Measurements from ENCODE around the gene RSPH3. TPM values are rescaled to one million over a fixed set of nuclear protein-coding genes. Genes with fewer than 3 reads are reported as not detected.

RSPH3 gene
- total and polyA plus RNA-seq, 10 of the 15 experiments (the other 5 are each of a cell fraction or from before 2014, with no cell fraction given), result 0.40 to 3.5 (median 1.4) TPM

GRCh38 chr6:159013229-159013628 lies 13.2 kb upstream of the RSPH3 start:
- no peaks in the 10 kb centered on the region for H3K36me3 ChIP-seq (ENCODE audit: control insufficient read depth in 2 of 2, insufficient read depth in 2 of 2, low read length in 1 of 2)
- TF ChIP-seq IKZF1 (conservative IDR thresholded peaks at IDR 0.05), result 0 out of 2 replicates have a peak, but pooled peaks have one; percentile 14
- TF ChIP-seq RUNX3 (IDR thresholded peaks at IDR 0.05; ENCODE audit: low read length), result peak; percentile 24; the same call in 1 of the 2 replicates
- 0 out of 2 replicates have a peak, but pooled peaks have one; percentile 8 for TF ChIP-seq BCL11A (IDR thresholded peaks at IDR 0.05; ENCODE audit: low read depth, low read length)
- TF ChIP-seq SPI1 (IDR thresholded peaks at IDR 0.05; ENCODE audit: borderline replicate concordance, insufficient read depth, low read depth, low read length), result peak; percentile 63; the same call in 1 of the 2 replicates
- TF ChIP-seq HCFC1 (IDR thresholded peaks at IDR 0.05; ENCODE audit: low read length), result no peak
- no peak for TF ChIP-seq EGR1 (IDR thresholded peaks at IDR 0.05; ENCODE audit: borderline replicate concordance in 1 of 2, low read depth in 2 of 2, low read length in 2 of 2)
- in situ Hi-C loops (cut with MboI) (loop anchor here (25.0 kb wide), 1 partner anchor 449 kb away; no protein-coding TSS in a partner anchor), intact Hi-C loops (cut with micrococcal nuclease; ENCODE audit: unreplicated experiment) (no loop called here)
- no peak overlapping the region for H2AFZ ChIP-seq (ENCODE audit: control insufficient read depth, low read depth, low read length)
- BruUV-seq (replicated peaks), result no TSS peak
- ATAC-seq, result peak; percentile 26; the same call in 1 of the 3 replicates
- H4K20me1 ChIP-seq (ENCODE audit: control insufficient read depth, insufficient read depth), result no peaks in the 10 kb centered on the region
- H3K4me2 ChIP-seq (ENCODE audit: control insufficient read depth, insufficient read depth), result no peak overlapping the region
- H3K9ac ChIP-seq (ENCODE audit: control insufficient read depth, insufficient read depth, low read length), result no peak overlapping the region
- H3K4me1 ChIP-seq (ENCODE audit: control insufficient read depth, insufficient read depth, low read length), result peaks cover 8% of the 10 kb centered on the region
- no peak for DNase-seq (ENCODE audit: low read depth, low spot score)
- no peak overlapping the region for H3K27ac ChIP-seq (ENCODE audit: control insufficient read depth, insufficient read depth)
- no peaks in the 10 kb centered on the region for H3K79me2 ChIP-seq (ENCODE audit: control insufficient read depth, insufficient read depth, low read length)
- RAD21 ChIA-PET (ENCODE audit: unreplicated experiment), result interaction anchor here (0.6 to 10.0 kb wide), 7 partner anchors 13 to 136 kb away, joined by 3 to 259 read pairs (median 4); no protein-coding TSS in a partner anchor
- H3K27me3 ChIP-seq (replicated peaks in 1 of 2; ENCODE audit: control insufficient read depth in 2 of 2, insufficient read depth in 2 of 2, low read length in 1 of 2), result no peaks in the 10 kb centered on the region
- no peaks in the 10 kb centered on the region; the same call in 1 of the 3 replicates for H3K9me3 ChIP-seq (replicated peaks; ENCODE audit: control insufficient read depth, insufficient read depth, low read length)
- POLR2A ChIA-PET, result interaction anchor here (0.6 kb wide), 5 partner anchors 26 to 115 kb away, joined by 3 to 9 read pairs (median 5); no protein-coding TSS in a partner anchor
- FAIRE-seq, result no peak
- WGBS (ENCODE audit: insufficient coverage, insufficient replicate concordance, low lambda C conversion rate, missing lambda C conversion rate), result 61% methylated on average over 5 of the region's 5 CpGs
- SMC1A ChIA-PET (ENCODE audit: uncharacterized antibody, unreplicated experiment), result interaction anchor here (0.8 to 15.8 kb wide), 3 partner anchors 26 to 122 kb away, joined by 4 to 517 read pairs (median 194); partner anchors contain the start of gene TAGAP
- CTCF ChIA-PET, result interaction anchor here (1.0 to 14.0 kb wide), 4 partner anchors 26 to 119 kb away, joined by 4 to 631 read pairs (median 244); no protein-coding TSS in a partner anchor
- H3K4me3 ChIP-seq, result no peak overlapping the region

- ChIA-PET CTCF (interaction anchor here (5.8 to 14.0 kb wide), 3 partner anchors 30 to 120 kb away, joined by 127 to 631 read pairs (median 482); partner anchors contain the start of gene TAGAP), RAD21 (ENCODE audit: unreplicated experiment) (interaction anchor here (6.6 to 10.0 kb wide), 2 partner anchors 29 to 94 kb away, joined by 147 to 259 read pairs; partner anchors contain the start of gene TAGAP), POLR2A (interaction anchor here (1.2 kb wide), 1 partner anchor 32 kb away, joined by 5 read pairs; the partner anchor contains the start of gene TAGAP), SMC1A (ENCODE audit: uncharacterized antibody, unreplicated experiment) (interaction anchor here (1.0 to 15.8 kb wide), 4 partner anchors 27 to 123 kb away, joined by 3 to 517 read pairs (median 249); partner anchors contain the start of gene TAGAP)
- H3K36me3 ChIP-seq (ENCODE audit: control insufficient read depth in 2 of 2, insufficient read depth in 2 of 2, low read length in 1 of 2), result no peaks in the 10 kb centered on the region
- H3K4me2 ChIP-seq (ENCODE audit: control insufficient read depth, insufficient read depth), result no peak overlapping the region
- BruUV-seq (replicated peaks), result no TSS peak
- H3K9me3 ChIP-seq (replicated peaks; ENCODE audit: control insufficient read depth, insufficient read depth, low read length), result no peaks in the 10 kb centered on the region; the same call in 1 of the 3 replicates
- H3K79me2 ChIP-seq (ENCODE audit: control insufficient read depth, insufficient read depth, low read length), result no peaks in the 10 kb centered on the region
- H3K4me3 ChIP-seq, result no peak overlapping the region
- no peaks in the 10 kb centered on the region for H3K4me1 ChIP-seq (ENCODE audit: control insufficient read depth, insufficient read depth, low read length)
- WGBS (ENCODE audit: insufficient coverage, insufficient replicate concordance, low lambda C conversion rate, missing lambda C conversion rate), result 95% methylated on average over 4 of the region's 4 CpGs
- H4K20me1 ChIP-seq (ENCODE audit: control insufficient read depth, insufficient read depth), result no peaks in the 10 kb centered on the region
- DNase-seq (ENCODE audit: low read depth, low spot score) (no peak), ATAC-seq (no peak), FAIRE-seq (no peak)
- H3K9ac ChIP-seq (ENCODE audit: control insufficient read depth, insufficient read depth, low read length), result no peak overlapping the region
- intact Hi-C loops (cut with micrococcal nuclease; ENCODE audit: unreplicated experiment), result no loop called here
- no peak overlapping the region for H2AFZ ChIP-seq (ENCODE audit: control insufficient read depth, low read depth, low read length)
- in situ Hi-C loops (cut with MboI), result loop anchor here (25.0 kb wide), 1 partner anchor 450 kb away; no protein-coding TSS in a partner anchor
- H3K27ac ChIP-seq (ENCODE audit: control insufficient read depth, insufficient read depth), result no peak overlapping the region
- no peaks in the 10 kb centered on the region for H3K27me3 ChIP-seq (replicated peaks in 1 of 2; ENCODE audit: control insufficient read depth in 2 of 2, insufficient read depth in 2 of 2, low read length in 1 of 2)
- TF ChIP-seq SUPT20H (IDR thresholded peaks at IDR 0.05; ENCODE audit: borderline replicate concordance, control insufficient read depth, low read depth, low read length) (no peak), KLF5 (IDR thresholded peaks at IDR 0.05; ENCODE audit: partially characterized antibody) (no peak), IRF4 (IDR thresholded peaks at IDR 0.05; ENCODE audit: low read depth, low read length) (no peak), MTA2 (IDR thresholded peaks at IDR 0.05; ENCODE audit: low read depth) (no peak), HSF1 (IDR thresholded peaks at IDR 0.05; ENCODE audit: low read depth, low read length) (no peak), RAD51 (IDR thresholded peaks at IDR 0.05) (no peak), NR2F1 (conservative IDR thresholded peaks at IDR 0.05) (no peak), POU2F2 (IDR thresholded peaks at IDR 0.05; ENCODE audit: borderline replicate concordance, low read depth, low read length) (no peak), CBX5 (IDR thresholded peaks at IDR 0.05; ENCODE audit: low read depth) (no peak), STAT3 (IDR thresholded peaks at IDR 0.05; ENCODE audit: low read depth, low read length) (no peak)
These were observed 12.2 kb upstream of the RSPH3 start for GRCh38 chr6:159012201-159012600.

Data from GM12878 (cell line).